Measurements from ENCODE around the gene CDK10. TPM values are rescaled to one million over a fixed set of nuclear protein-coding genes. Genes with fewer than 3 reads are reported as not detected.

The CDK10 gene
- total and polyA plus RNA-seq, 10 of the 15 experiments (the other 5 are each of a cell fraction or from before 2014, with no cell fraction given): 1.5 to 58.7 (median 36.0) TPM

DNA sequence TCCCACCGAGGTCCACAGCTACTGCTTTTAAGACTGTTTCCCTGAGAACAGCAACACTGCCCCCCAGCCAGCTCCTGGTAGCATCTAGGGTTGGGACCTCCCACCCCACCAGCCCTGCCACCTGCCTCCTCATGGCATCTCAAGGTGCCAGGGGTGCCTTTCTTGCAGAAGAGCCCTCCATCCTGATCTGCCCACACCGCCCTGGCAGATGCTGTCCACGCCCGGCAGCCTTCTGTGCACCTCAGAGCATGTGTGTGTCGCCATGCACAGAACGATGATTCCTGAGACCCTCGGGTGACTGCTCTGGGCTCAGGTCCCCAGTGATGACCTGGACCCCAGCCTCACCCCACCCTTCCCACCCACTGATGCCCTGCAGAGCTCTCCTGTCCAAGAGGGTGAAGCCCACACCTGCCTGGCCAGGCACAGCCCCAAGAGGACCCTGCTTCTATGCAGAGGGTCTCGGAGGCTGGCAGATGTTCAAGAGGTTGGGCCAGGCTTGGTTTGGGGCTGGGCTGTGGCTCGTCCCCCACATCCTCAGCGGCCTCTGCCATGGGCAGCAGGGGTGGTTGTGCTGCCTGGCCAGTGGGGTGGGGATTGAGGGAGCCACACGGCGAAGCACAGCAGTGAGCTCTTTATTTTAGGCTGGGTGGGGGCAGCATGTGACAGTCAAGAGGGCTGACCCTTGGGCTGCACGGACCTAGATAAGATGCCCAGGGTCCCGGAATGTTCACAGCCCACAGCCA, 20.2 kb downstream of the CDK10 start (continued):
- TF ChIP-seq, protein P1, sequence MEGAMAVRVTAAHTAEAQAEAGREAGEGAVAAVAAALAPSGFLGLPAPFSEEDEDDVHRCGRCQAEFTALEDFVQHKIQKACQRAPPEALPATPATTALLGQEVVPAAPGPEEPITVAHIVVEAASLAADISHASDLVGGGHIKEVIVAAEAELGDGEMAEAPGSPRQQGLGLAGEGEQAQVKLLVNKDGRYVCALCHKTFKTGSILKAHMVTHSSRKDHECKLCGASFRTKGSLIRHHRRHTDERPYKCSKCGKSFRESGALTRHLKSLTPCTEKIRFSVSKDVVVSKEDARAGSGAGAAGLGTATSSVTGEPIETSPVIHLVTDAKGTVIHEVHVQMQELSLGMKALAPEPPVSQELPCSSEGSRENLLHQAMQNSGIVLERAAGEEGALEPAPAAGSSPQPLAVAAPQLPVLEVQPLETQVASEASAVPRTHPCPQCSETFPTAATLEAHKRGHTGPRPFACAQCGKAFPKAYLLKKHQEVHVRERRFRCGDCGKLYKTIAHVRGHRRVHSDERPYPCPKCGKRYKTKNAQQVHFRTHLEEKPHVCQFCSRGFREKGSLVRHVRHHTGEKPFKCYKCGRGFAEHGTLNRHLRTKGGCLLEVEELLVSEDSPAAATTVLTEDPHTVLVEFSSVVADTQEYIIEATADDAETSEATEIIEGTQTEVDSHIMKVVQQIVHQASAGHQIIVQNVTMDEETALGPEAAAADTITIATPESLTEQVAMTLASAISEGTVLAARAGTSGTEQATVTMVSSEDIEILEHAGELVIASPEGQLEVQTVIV (IDR thresholded peaks at IDR 0.05; ENCODE audit: borderline replicate concordance, partially characterized antibody): no peak

- DNase-seq (ENCODE audit: low read depth, low spot score) (no peak), FAIRE-seq (no peak), ATAC-seq (no peak)
- Histone ChIP-seq H3K9ac (ENCODE audit: control insufficient read depth, insufficient read depth, low read length) (no peak overlapping the region), H3K79me2 (ENCODE audit: control insufficient read depth, insufficient read depth, low read length) (peaks cover 6% of the 10 kb centered on the region), H3K9me3 (replicated peaks; ENCODE audit: control insufficient read depth, insufficient read depth, low read length) (no peaks in the 10 kb centered on the region), H2AFZ (ENCODE audit: control insufficient read depth, low read depth, low read length) (no peak overlapping the region), H3K27ac (ENCODE audit: control insufficient read depth, insufficient read depth) (no peak overlapping the region), H3K27me3 (replicated peaks in 1 of 2; ENCODE audit: control insufficient read depth in 2 of 2, insufficient read depth in 2 of 2, low read length in 1 of 2) (no peaks in the 10 kb centered on the region), H4K20me1 (ENCODE audit: control insufficient read depth, insufficient read depth) (no peaks in the 10 kb centered on the region), H3K36me3 (ENCODE audit: control insufficient read depth in 2 of 2, insufficient read depth in 2 of 2, low read length in 1 of 2) (no peaks in the 10 kb centered on the region), H3K4me2 (ENCODE audit: control insufficient read depth, insufficient read depth) (no peak overlapping the region), H3K4me1 (ENCODE audit: control insufficient read depth, insufficient read depth, low read length) (no peaks in the 10 kb centered on the region), H3K4me3 (no peak overlapping the region)
- intact Hi-C loops (cut with micrococcal nuclease; ENCODE audit: unreplicated experiment) (loop anchor here (10.0 kb wide), 1 partner anchor 207 kb away; the partner anchor contains the start of gene MC1R), in situ Hi-C loops (cut with MboI) (loop anchor here (10.0 kb wide), 1 partner anchor 87 kb away; no protein-coding TSS in a partner anchor)
- 50% methylated on average over 9 of the region's 9 CpGs for WGBS (ENCODE audit: insufficient coverage, insufficient replicate concordance, low lambda C conversion rate, missing lambda C conversion rate)
- RAD21 ChIA-PET (ENCODE audit: unreplicated experiment): interaction anchor here (0.8 to 2.4 kb wide), 4 partner anchors 86 to 203 kb away, joined by 3 to 60 read pairs (median 7); no protein-coding TSS in a partner anchor
- BruUV-seq (replicated peaks): no TSS peak
- no peak for TF ChIP-seq SRF (IDR thresholded peaks at IDR 0.05; ENCODE audit: low read depth in 2 of 2, low read length in 2 of 2)
- TF ChIP-seq HDAC6 (IDR thresholded peaks at IDR 0.05; ENCODE audit: unreplicated experiment): no peak
- TF ChIP-seq TCF12 (IDR thresholded peaks at IDR 0.05; ENCODE audit: low read depth, low read length): no peak
- TF ChIP-seq PBX3 (IDR thresholded peaks at IDR 0.05; ENCODE audit: insufficient replicate concordance, low read depth, low read length): no peak
- TF ChIP-seq MTA3 (IDR thresholded peaks at IDR 0.05; ENCODE audit: borderline replicate concordance, low read length): no peak
- TF ChIP-seq, protein P2, sequence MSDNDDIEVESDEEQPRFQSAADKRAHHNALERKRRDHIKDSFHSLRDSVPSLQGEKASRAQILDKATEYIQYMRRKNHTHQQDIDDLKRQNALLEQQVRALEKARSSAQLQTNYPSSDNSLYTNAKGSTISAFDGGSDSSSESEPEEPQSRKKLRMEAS (IDR thresholded peaks at IDR 0.05; ENCODE audit: low read depth, low read length): no peak
- TF ChIP-seq ZSCAN29 (IDR thresholded peaks at IDR 0.05): no peak
- TF ChIP-seq SPI1 (IDR thresholded peaks at IDR 0.05; ENCODE audit: borderline replicate concordance, insufficient read depth, low read depth, low read length): no peak
- no peak for TF ChIP-seq CHD1 (IDR thresholded peaks at IDR 0.05; ENCODE audit: low read depth, low read length)
- POLR2A ChIA-PET: no interaction called here
- SMC1A ChIA-PET (ENCODE audit: uncharacterized antibody, unreplicated experiment): interaction anchor here (1.0 to 4.7 kb wide), 2 partner anchors 53 to 153 kb away, joined by 3 to 44 read pairs; no protein-coding TSS in a partner anchor
- CTCF ChIA-PET: interaction anchor here (3.1 to 5.4 kb wide), 3 partner anchors 13 to 154 kb away, joined by 12 to 119 read pairs (median 82); partner anchors contain the start of gene VPS9D1
Observed at GRCh38 chr16:89707695-89708094, 21.2 kb downstream of the CDK10 start.
